ENCODE results near the gene ARMH4.

Gene ARMH4

GRCh38 chr14:58055497-58056010 lies 96.5 kb downstream of the ARMH4 start:
- DNase-seq (ENCODE audit: low read depth in 2 of 2): no peak

- DNase-seq (ENCODE audit: low read depth in 2 of 2): no peak
Measured at GRCh38 chr14:58054100-58054499, 97.9 kb downstream of the ARMH4 start.

GRCh38 chr14:58048219-58048618 lies 103.8 kb downstream of the ARMH4 start:
- no peak for DNase-seq (ENCODE audit: low read depth in 2 of 2)

- no peak for DNase-seq (ENCODE audit: low read depth in 2 of 2)
Measured at GRCh38 chr14:58027904-58028303, 124.1 kb downstream of the ARMH4 start.

- DNase-seq (ENCODE audit: low read depth in 2 of 2): no peak
Measured at GRCh38 chr14:58026967-58027366, 125.0 kb downstream of the ARMH4 start.

GRCh38 chr14:58026219-58026618 lies 125.8 kb downstream of the ARMH4 start:
- no peak for DNase-seq (ENCODE audit: low read depth in 2 of 2)

- no peak for DNase-seq (ENCODE audit: low read depth in 2 of 2)
Measured at GRCh38 chr14:58014778-58015177, 137.2 kb downstream of the ARMH4 start.

GRCh38 chr14:58002618-58003017 lies 149.4 kb downstream of the ARMH4 start:
- no peak for DNase-seq (ENCODE audit: low read depth in 2 of 2)

- no peak for DNase-seq (ENCODE audit: low read depth in 2 of 2)
Measured at GRCh38 chr14:57999979-58000378, 152.0 kb downstream of the ARMH4 start.

GRCh38 chr14:57999471-57999870 lies 152.5 kb downstream of the ARMH4 start:
- DNase-seq (ENCODE audit: low read depth in 2 of 2): no peak

GRCh38 chr14:57998766-57999165 lies 153.2 kb downstream of the ARMH4 start:
- no peak for DNase-seq (ENCODE audit: low read depth in 2 of 2)

GRCh38 chr14:57991353-57991752 lies 160.7 kb downstream of the ARMH4 start:
- no peak for DNase-seq (ENCODE audit: low read depth in 2 of 2)

- DNase-seq (ENCODE audit: low read depth in 2 of 2): no peak
Measured at GRCh38 chr14:57988445-57988844, 163.6 kb downstream of the ARMH4 start.

- no peak for DNase-seq (ENCODE audit: low read depth in 2 of 2)
Measured at GRCh38 chr14:57987596-57988300, 164.3 kb downstream of the ARMH4 start.

GRCh38 chr14:57987051-57987450 lies 165.0 kb downstream of the ARMH4 start:
- no peak for DNase-seq (ENCODE audit: low read depth in 2 of 2)

- DNase-seq (ENCODE audit: low read depth in 2 of 2): no peak
Measured at GRCh38 chr14:57982804-57983634, 169.0 kb downstream of the ARMH4 start.

- DNase-seq (ENCODE audit: low read depth in 2 of 2): no peak
Measured at GRCh38 chr14:57981817-57982560, 170.0 kb downstream of the ARMH4 start.

- no peak for DNase-seq (ENCODE audit: low read depth in 2 of 2)
Measured at GRCh38 chr14:57979376-57980048, 172.5 kb downstream of the ARMH4 start.

GRCh38 chr14:57976701-57977100 lies 175.3 kb downstream of the ARMH4 start:
- DNase-seq (ENCODE audit: low read depth in 2 of 2): no peak

- no peak for DNase-seq (ENCODE audit: low read depth in 2 of 2)
Measured at GRCh38 chr14:57974896-57975295, 177.1 kb downstream of the ARMH4 start.

GRCh38 chr14:57970594-57970993 lies 181.4 kb downstream of the ARMH4 start:
- no peak for DNase-seq (ENCODE audit: low read depth in 2 of 2)

- no peak for DNase-seq (ENCODE audit: low read depth in 2 of 2)
Measured at GRCh38 chr14:57970175-57970574, 181.8 kb downstream of the ARMH4 start.
